GM19035 (cell line): ENCODE data around the gene GLCE.

Source experiments
- ATAC-seq: cut with Tn5 transposase; IDR thresholded peaks from one replicate; pipeline ENCODE4 v1.9.1; 2021; ENCODE audit not compliant: unreplicated experiment

GLCE gene

DNA sequence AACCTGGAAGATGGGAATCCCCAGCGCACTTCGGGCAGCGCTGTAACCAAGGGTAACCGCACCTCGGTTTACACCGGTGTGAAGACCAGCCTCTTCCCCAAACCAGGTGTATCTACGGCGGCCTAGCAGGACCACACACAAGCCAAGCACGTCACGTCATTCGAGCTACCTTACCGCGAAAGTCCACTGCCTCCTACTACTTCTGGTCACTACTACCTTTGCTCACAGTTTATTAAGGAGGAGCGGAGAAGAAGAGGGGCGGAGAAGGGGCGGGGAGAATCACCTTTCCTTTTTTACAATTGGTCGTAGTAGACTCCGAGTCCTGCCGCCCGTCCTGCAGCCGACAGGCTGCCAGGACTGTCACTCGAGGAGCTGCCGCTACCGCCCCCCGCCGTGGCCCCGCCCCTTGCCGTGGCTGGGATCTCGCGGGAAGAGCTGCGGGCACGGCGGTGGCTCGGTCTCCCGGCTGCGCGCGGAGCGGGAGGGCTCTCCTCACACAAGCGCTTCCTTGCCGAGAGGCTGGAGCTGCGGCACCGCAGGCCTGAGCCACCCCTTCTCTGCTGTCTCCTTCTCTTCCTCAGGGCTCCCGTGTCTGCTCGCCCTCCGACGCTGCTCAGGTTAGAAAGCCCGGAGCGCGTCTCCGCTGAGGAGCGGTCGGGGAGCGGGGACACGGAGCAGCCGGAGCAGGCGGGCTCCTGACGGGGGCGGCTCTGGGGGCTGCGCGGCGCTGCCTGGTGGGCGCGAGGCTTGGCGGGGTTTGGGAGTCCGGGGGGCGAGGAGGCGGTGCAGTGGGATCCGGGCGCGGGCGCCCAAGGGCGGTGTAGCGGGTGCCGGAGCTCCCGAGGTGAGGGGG is at the start of gene GLCE:
GLCE (plus strand) TSS at position 495 of the 853 bp plus-strand sequence. CDS start 95,172 bp downstream, outside the sequence.
- ATAC-seq, result peak; percentile 93

DNA sequence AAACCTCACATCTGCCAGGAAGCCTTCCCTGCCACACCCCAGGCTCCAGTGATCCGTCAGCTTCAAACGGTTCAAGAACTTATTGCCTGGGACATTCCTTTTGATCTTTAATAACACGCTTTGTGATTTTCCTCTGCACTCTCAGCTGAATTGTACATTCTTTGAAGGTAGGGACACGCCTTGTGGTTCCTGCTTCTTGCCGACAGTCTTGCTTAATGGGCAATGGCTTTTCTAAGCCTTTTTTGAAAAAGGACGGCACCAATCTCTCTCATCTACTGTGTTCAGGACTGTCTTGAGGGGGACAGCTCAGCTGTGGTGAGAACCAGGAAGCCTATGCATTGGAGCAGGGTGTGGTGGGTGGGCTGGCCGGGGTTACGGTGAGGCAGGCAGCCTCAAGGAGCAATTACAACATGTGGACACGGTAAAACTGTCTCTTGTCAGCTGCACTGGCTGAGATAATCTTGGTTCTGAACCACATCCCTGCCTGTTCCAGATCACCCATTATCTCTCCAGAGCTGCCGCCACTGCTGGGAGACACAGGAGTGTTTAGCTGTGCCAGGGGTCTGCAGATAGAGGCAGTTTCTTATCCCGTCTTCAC is 46.0 kb upstream of the GLCE start:
- no peak for ATAC-seq

DNA sequence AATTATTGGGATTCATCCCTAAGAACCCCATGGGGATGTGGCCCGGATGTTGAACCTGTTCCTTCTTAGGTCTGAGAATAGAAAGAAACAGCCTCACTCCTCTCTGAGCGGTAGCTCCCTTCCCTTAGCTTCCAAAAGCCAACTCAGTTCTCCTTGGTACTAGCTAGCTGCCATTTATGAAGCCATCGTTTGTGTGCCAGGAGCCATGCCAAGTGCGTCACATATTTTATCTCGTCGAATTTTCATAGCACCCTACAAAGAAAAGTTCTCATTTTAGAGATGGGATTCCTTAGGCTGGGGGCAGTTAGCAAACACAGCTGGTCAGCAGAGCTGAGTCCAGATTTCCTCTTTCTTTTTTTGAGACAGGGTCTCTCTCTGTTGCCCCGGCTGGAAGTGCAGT is 45.4 kb upstream of the GLCE start:
- no peak for ATAC-seq

DNA sequence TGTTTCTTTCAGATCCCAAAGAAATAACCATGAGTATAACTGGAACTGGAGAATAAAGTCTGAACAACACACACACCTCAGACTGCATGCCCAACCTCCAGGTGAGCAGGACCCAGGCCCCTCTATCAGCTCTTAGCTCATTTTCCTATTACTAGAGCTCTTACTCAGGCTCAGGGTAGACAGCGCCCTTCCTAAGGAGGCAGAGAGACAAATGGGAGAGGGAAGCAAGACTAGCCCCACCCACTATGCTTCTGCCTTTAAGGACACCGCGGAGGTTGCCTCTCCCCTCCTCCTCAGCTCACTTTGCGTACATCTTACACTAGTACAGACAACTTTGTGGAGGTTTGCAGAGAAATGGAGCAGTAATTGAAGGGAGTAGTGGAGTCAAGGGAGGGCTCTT is 44.0 kb upstream of the GLCE start:
- ATAC-seq, result no peak

DNA sequence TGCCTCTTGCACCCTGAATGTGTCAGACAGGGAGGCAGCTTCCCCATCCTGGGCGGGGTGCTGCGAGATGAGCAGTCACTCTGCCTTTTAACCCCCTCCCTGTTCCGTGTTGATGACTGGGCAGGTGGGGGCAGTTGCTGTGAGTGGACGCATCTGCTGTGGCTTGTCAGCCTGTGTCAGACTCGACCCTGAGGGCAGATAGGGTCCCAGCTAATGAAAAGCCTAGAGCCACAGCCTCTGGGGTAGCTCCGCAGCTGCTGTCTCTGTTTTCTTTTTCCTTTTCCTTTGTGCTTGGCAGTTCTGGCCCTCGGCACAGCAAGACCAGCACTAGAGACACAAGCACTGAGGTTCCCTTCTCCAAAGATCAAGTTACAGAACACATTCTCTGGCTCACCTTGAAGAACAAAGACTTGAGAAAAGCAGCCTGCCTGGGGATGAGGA is 43.0 kb upstream of the GLCE start:
- no peak for ATAC-seq

DNA sequence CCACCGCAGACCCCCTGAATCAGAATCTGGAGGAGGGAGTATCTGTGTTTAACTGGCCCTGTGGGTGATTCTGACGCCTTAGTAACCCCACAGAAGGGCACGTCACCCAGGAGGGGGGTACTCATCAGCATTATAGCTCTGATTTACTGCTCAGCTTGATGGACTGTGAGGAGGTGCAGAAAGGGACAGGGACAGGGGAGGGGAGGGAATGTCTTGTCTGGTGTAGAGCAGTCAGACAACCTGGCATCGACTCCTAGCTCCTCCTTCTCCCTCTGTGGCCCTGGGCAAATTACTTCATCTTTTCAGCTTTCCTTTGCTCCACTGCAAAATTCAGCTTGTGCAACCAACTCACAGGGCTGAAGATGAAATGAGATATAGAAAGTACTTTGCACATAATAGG is 42.3 kb upstream of the GLCE start:
- ATAC-seq, result no peak

DNA sequence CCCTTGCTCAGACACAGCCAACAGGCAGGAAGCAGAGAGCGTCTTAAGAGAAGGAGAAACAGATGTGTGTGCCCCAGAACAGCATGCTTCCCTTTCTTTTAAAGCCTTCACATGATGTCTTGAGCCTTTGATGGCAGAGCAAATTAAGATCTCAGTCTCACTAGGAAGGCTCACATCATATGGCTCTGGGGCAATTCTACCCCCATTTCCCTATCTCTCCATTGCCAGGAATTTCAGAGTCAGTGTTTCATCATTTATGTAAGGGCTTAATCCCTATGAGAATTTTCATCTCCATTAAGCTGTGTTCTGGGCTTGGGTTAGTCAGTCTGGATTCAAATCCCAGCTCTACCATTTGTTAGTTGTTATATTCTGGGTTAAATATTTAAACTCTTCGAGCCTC is 41.4 kb upstream of the GLCE start:
- no peak for ATAC-seq

DNA sequence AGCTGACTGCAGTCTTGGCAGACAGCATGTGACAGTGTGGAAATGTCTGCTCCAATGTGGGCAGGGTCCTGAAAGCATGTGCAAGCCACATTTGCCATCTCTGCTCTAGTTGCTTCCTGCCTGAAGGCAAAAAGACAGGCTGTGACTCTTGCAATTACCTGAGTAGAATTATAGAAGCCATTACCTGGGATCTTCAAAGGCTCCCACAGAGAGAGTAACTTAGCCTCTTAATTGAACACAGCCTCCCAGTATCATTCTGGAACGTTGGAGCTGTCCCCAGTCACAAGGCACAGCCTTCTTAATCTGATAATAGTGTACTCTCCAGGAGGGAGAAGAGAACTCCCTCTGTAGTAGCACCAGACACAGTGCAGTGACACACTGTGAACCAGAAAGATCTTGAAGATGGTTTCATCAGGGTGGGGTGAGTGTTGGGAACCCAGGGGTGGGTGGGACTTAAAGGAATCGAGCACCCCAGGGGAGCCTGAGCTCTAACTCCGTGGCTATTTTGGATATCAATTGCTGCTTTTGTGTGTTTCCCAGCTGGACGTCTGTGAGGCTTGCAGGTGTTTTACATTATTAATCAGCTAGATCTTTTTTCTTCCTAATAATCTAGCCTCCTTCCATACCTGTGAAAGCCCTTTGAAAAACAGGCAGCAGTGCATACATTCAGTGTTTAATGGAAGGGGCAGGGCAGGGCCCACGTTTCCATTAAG is 40.6 kb upstream of the GLCE start:
- ATAC-seq, result no peak

DNA sequence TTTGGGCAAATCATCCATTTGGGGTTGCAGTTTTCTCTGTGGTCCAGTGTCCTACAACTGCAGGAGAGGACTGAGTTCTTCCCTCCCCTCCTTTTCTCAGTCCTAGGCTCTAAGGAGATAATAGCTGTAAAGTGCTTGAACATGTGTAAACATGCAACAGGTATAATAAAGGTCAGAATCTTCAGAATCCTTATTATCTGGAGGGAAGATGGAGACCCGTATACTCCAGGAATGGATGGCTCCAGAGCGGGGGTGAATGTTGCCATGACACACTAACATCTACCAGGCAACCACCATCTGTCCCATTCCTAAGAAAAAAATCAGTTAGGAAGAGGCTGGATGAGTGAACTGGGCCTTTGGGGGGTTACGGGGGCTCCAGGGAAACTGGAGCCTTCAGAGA is 39.7 kb upstream of the GLCE start:
- ATAC-seq, result no peak

DNA sequence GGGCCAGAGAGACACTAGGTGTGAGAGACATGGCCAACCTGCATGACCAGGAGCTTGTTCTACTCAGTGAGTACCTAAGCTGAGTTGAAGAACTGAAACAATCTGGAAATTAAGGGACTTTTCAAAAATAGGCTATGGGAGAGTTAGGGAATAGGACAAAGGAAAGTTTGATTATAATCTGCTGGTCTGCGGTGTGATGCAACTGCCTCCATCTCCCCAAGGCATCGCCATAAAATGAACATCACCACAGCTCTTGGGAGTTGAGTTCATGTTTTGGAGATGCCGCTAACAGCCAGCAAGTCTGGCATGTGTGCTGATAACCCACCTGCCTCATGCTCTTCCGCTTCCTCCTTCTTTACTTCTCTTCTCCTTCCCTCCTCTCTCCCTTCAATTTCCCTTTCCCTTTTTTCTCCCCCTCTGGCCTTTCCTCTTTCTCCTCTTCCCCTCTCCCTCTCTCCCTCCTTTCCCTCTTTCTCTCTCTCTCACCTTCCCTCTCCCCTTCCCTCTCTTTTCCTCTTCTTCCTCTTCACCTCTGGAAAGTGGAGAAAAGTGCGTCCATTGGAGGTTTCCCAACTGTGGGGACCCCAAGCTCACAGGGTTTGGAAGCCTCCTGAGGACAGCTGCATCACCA is 39.1 kb upstream of the GLCE start:
- no peak for ATAC-seq

DNA sequence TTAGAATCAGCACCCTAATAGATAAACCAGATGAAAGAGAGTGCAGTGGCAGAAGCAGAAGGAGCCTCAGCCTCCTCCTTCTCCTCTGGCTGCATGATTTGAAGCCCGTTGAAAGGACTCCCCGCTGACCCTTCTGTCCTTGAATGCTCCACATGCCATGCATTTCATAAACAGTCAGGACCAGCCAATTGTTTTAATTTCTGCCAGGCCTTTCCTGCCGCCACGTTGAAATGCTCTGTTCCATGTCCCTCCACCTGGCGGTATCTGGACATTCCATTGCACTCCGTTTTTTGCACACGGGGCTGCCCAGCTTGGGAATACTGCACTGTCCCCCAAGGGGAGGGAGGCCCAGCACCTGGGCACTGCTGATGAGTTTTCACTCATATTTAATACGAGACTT is 35.2 kb upstream of the GLCE start:
- ATAC-seq, result no peak

DNA sequence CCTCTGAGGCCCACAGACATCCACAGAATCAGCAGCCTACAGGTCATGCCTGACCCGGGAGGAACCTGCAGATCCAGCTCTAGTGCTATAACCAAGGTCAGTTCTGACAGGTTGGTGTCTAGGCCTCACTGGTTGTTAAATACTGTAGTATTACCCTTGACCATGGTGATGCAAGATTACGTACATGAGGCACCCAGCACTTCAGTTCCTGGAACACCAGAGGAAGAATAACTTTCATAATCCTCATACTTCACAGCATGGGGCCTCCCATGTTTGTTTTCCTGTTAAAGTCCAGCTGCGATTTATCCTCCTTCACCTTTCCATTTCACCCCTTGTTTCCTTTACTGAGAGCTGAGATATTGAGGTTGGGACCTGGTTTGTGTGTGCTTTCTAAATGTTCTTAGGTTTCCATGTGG is 34.4 kb upstream of the GLCE start:
- ATAC-seq, result no peak

DNA sequence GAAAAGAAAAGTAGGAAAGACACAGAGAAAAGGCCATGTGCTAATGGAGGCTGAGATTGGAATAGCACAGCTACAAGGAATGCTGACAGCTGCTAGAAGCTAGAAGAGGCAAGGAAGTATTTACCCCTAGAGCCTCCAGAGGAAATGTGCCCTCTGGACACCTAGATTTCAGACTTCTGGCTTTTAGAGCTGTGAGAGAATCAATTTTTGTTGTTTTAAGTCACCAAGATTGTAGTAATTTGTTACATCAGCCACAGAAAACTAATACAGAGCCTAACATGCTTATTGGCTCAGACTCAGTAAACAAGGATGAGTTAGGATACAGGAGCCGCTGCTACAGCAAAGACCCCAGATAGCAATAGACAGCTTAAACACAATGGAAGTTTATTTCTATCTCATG is 33.1 kb upstream of the GLCE start:
- ATAC-seq, result no peak

DNA sequence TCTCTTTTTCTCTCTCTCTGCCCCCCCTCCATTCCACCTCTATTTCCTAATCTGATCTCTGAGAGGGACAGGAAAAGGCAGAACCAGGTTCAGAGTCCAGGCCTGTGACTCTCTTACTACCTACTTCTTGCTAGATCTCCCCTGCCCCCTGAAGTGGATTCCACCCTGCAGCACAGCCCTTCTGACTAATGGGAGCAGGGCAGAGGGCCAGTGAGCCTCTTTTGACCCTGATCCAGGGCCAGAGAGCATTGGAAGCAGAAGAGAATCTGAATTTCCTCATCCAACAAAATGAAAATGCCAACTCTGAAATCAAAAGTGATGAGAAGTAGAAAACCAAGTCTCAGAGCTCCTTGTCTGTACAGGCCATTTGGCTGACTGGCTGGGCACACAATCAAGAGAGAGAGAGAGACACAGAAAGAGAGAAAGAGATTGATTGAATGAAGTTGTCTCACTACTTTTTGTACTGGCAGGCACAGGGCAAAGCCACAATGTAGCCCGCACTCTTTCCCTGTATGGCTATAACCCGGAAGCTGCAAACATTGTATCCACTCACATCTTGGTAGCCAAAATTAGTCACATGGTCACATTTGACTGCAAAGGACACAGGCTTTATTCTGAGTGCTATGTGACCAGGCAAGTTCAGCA is 31.6 kb upstream of the GLCE start:
- no peak for ATAC-seq

DNA sequence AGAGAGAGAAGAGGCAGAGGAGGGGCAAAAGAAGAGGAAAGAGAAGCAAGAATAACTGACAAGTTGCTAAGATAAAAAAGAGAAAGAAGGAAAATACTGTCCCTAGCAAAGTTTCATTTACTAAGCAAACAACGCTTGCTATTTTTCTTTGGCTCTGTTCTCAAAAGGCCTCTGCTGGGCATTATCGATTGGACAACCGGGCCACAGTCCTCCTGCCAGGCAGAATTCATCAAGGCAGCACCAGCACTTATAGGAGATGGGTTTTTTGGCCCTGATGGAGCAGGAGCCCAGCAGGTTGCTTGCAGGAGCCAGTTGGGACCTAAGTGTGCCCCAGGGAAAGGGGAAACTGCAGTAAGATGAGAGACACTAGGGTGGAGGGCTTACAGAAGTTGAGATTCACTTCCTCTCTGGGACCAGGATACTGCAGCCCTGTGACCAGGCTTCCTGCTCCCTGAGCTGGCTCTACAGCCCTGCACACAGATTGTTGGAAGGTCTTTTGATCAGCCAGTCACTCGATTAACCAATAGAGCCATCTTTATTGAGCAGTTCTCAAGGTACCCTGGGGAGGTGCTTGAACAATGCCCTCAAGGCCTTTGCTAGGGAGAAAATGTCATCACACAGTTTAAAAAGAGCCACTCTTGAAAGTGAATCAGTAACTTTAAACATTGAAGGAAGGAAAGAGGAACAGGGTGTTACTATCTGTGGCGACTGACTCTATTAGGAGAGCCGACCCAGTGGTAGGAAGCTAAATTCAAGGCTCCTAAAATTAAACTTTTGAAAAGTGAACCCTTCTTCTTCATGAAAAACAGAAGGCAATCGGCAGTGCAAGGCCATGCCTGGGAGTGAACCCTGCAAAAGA is 28.8 kb upstream of the GLCE start:
- no peak for ATAC-seq

DNA sequence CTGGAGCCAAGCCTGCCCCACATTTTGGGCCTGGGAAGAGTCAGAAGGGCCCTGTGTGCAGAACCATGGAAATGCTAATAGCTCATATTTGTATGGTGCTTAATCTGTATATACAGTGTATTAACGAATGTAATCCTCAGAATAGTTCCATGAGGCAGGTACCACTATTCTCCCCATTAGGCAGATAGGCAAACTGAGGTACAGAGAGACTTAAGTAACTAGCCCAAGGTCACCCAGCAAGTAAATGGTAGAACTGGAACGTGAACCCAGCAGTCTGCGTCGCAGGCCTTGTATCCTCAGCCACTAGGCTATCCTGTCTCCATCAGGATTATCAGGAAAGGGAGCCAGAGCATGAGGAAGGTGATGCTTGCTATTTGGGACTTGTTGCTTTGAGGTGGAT is 28.0 kb upstream of the GLCE start:
- ATAC-seq, result no peak

DNA sequence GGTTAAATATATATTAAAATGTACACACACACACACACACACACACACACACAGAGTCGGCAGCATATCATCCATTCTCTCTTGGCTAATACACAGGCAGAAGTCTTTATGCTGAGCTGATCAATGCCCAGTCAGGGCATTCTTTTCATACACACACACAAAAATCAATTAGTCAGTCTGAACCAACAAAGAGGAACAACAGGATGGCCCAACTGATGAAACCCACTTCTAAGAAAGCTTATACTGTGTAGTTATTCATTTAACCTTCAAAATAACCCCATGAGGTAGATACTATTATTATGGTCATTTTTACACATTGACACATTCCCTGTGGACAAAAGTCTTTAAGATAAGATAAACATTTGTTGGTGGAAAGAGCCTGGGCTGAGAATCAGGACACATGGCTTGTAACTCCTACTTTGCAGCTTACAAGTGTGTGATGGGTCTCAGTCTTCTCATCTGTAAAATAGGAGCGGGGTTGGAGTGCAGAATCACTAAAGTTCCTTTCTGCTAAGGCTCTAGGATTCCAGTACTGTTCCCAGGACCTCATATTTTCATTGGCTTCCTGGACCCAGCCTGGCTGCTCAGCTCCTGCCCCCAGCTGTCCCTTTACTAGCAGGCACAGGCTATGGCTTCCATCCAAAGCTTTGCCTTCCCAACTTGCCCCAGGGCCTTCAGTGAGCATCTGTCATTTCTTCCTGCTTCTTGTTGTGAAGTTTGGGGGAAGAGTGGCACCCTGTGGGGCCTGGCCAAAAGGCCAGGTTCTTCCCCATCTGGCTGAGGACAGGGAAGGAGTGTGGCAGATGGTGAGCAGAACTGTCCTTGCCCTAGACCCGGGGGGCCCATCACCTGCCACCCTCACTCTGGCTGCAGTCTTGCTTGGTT is 27.2 kb upstream of the GLCE start:
- ATAC-seq, result no peak

DNA sequence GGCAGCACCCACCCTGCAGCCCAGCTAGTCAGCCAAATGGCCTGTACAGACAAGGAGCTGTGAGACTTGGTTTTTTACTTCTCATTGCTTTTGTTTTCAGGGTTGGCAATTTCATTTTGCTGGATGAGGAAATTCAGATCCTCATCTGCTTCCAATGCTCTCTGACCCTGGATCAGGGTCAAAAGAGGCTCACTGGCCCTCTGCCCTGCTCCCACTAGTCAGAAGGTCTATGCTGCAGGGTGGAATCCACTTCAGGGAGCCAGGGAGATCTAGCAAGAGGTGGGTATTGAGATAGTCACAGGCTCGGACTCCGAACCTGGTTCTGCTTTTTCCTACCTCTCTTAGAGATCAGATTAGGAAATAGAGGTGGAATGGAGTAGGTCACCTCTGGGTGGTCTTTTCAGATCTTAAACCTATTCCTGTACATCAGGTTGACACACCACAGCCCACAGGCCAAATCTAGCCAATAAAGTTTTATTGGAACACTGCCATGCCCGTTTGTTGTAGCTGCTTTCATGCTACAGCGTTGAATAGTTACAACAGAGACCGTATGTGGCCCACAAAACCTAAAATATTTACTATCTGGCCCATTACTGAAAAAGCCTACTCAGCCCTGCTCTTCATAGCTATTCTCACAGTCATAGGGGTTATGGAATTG is 26.4 kb upstream of the GLCE start:
- ATAC-seq, result no peak

DNA sequence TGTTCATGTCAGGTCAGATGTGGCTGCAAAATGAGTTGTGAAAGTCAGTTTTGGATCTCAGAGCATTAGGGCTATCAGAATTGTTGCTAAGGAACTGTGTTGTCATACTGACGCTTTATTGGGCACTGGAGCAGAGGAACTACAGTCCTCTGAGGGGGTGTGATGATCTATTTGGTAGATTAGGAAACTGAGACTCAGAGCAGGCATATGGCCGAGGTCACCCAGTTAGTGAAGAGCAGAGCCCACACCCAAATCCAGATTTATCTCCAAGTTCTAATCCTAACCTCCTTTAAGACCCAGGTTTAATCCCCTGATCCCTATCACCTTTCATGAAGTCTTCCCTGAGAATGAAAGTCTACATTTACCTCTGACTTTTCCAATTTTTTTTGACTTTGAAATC is 25.6 kb upstream of the GLCE start:
- ATAC-seq, result no peak
